GM10248 (cell line): ENCODE measurements around the gene CARMIL1.

Source experiments
- CTCF ChIA-PET: fragments of 300-600 bp; sonication (Branson Sonifier 250); formaldehyde crosslinking; extraction: SDS; loops from one replicate; lab custom pipeline; 2021; ENCODE audit warnings: antibody characterized with exemption; lab: Yijun Ruan, JAX
- POLR2A ChIA-PET: fragments of 350-650 bp; sonication (Branson Sonifier 250); formaldehyde crosslinking; extraction: SDS; loops from one replicate; lab custom pipeline; 2020; ENCODE audit warnings: antibody characterized with exemption; lab: Yijun Ruan, JAX
- DNase-seq: peaks from one replicate; pipeline ENCODE4 v3.0.0; 2012; ENCODE audit errors: extremely low spot score
- TF ChIP-seq, protein P1 (sequence below): IDR thresholded peaks from 2 replicates; pipeline ENCODE4 v1.5.1; 2012; ENCODE audit warnings: mild to moderate bottlenecking, low read depth; ENCODE audit errors: extremely low read depth, missing control alignments, control extremely low read depth

Gene CARMIL1

DNA sequence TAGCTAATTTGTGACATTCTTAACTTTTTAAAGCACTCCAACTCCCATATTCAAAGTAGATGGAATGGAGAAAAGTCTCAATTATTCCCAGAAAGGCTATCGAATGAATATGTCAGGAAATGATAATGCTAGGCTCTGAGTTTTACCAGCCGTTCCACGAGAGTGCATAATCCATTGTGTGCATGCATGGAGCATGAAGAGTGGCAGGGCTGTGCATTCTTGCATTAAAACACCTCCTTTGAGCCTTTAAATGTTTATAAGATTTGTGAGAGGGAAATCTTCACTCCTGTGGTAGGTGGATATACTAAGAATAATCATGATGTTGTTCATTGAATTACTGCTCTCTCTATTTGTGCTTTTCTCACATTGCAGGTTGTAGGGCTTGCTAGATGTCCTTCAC lies 178.3 kb downstream of the CARMIL1 start:
- TF ChIP-seq, protein P1, sequence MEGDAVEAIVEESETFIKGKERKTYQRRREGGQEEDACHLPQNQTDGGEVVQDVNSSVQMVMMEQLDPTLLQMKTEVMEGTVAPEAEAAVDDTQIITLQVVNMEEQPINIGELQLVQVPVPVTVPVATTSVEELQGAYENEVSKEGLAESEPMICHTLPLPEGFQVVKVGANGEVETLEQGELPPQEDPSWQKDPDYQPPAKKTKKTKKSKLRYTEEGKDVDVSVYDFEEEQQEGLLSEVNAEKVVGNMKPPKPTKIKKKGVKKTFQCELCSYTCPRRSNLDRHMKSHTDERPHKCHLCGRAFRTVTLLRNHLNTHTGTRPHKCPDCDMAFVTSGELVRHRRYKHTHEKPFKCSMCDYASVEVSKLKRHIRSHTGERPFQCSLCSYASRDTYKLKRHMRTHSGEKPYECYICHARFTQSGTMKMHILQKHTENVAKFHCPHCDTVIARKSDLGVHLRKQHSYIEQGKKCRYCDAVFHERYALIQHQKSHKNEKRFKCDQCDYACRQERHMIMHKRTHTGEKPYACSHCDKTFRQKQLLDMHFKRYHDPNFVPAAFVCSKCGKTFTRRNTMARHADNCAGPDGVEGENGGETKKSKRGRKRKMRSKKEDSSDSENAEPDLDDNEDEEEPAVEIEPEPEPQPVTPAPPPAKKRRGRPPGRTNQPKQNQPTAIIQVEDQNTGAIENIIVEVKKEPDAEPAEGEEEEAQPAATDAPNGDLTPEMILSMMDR: no peak
- POLR2A ChIA-PET: no interaction called here
- no peak for DNase-seq
- CTCF ChIA-PET: interaction anchor here (1.4 to 1.7 kb wide), 4 partner anchors 19 to 88 kb away, joined by 3 to 4 read pairs (median 3); no protein-coding TSS in a partner anchor

DNA sequence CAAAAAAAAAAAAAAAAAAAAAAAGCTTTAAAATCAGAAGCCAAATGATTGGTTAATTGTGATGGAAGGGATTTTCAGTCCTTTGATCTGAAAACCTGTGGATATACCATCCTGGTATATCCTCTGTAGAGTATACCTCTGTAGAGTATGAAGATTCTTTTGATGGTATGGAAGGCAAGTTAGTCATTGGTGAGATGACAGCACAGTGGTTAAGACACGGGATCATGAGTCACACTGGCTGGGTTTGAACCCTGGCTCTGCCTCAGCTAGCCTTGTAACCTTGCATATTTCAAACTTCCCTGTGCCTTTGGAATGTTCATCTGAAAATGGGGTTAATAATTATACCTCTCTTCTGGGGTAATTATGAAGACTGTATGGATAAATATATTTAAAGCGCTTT lies 179.3 kb downstream of the CARMIL1 start:
- CTCF ChIA-PET: interaction anchor here (0.7 to 1.7 kb wide), 2 partner anchors 9 to 20 kb away, joined by 3 read pairs; no protein-coding TSS in a partner anchor
- POLR2A ChIA-PET: no interaction called here
- DNase-seq: no peak
- TF ChIP-seq, protein P1: no peak

DNA sequence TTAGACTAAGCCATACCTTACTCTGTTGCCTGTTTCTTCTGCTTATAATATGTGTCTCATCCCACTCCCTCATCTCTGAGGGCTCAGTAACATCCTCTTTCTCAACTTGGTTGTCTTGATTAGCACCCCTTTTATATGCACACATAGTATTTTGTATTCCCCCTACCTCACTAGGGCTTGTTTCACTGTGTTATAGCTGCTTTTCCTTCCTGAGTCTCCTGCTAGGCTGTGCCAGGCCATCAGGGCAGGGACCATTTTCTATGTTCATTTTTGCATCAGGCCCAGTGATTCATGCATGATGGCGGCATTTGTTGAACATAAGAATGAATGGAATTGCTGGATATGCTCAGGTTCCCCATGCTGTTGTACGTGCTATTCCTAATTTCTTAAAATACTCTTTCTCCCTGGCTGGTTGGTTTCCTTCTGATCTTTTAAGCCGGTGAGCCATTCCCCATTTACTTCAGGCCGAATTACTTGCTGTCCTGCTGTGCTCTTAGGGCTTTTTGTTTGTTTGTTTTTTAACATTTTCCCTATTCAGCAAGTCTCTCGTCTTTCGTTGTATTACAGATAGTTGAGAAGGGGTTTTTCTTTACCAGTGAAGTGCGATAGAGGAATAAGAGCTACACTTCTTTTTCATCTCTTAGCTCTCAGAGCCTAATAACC lies 183.2 kb downstream of the CARMIL1 start:
- POLR2A ChIA-PET: no interaction called here
- CTCF ChIA-PET: no interaction called here
- TF ChIP-seq, protein P1: no peak
- no peak for DNase-seq

DNA sequence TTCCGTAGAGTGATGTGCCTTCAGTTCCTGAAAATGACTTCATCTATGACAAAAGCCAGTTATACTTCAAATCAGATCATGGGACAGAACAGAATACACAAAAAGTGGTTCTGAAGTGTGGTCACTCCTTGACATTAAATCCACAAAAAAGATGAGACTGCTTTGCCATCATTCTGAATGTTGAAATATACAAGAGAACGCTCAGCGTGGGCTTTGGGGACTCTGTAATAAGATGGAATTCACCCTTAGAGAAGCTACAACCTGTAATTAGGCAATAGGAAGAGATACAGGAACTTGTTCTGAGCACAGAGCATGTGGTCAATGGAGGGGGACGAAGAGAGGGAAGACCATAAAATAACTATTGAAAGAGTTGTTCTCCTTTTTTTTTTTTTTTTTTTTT lies 184.3 kb downstream of the CARMIL1 start:
- CTCF ChIA-PET: no interaction called here
- TF ChIP-seq, protein P1: no peak
- no peak for DNase-seq
- POLR2A ChIA-PET: no interaction called here

DNA sequence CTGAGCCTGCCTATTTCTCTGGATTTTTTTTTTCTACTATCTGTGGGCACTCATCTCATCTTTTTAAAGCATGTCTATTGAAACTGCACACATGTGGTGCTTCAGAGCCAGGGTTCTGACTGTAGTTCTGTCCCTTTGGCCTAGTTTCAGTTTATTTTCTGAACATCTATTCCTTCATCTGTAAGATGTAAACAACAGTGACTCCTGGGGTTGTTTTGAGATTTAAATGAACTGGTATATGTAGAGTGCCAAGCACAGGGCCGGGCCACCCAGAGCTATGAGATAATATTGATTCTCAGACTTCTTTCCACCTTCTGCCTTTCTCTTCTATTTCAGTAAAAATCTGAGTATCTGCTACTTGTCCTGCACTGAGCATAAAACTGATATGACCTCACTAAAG lies 185.1 kb downstream of the CARMIL1 start:
- DNase-seq: no peak
- POLR2A ChIA-PET: no interaction called here
- CTCF ChIA-PET: interaction anchor here (0.7 to 1.8 kb wide), 2 partner anchors 26 to 165 kb away, joined by 3 to 4 read pairs; no protein-coding TSS in a partner anchor
- TF ChIP-seq, protein P1: no peak

DNA sequence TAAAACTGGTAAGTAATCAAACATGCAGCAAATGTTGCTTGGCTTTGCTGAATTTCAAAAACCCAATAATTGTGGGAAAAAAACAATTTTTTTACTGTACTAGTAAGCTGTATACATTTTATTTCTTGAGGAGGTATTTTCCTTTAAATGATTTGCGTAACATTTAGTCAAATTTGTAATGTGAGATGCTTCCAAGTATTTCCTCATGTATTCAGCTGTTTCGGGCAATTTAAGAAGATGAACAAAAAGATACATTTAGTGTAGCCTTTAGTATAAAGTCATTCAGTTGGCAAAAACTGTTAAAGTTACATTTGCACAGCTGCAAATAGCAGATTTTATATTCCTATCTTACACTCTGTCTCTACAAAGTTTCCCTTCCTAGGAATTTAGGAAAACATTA lies 186.8 kb downstream of the CARMIL1 start:
- DNase-seq: no peak
- TF ChIP-seq, protein P1: no peak
- ChIA-PET CTCF (interaction anchor here (1.2 to 1.8 kb wide), 2 partner anchors 24 to 29 kb away, joined by 3 to 4 read pairs; no protein-coding TSS in a partner anchor), POLR2A (no interaction called here)
